GM23338 (cell line): ENCODE results near the gene RALGPS1.

Source experiments
- CREB1 ChIP-seq: fragments of 250-450 bp; sonication (Bioruptor Pico); IDR thresholded peaks from 2 replicates; pipeline ENCODE4 v1.5.0; 2020; ENCODE audit warnings: low read depth, mild to moderate bottlenecking, moderate library complexity
- EZH2 ChIP-seq: fragments of 200-600 bp; sonication (generic); IDR thresholded peaks from one replicate; pipeline ENCODE4 v1.8.0; 2017; ENCODE audit warnings: antibody characterized with exemption, mild to moderate bottlenecking, low read depth; ENCODE audit not compliant: unreplicated experiment
- EZH2phosphoT487 ChIP-seq: fragments of 200-600 bp; sonication (generic); IDR thresholded peaks from one replicate; pipeline ENCODE4 v1.8.1; 2018; ENCODE audit warnings: antibody characterized with exemption; ENCODE audit not compliant: unreplicated experiment
- JUNB ChIP-seq: IDR thresholded peaks from one replicate; pipeline ENCODE4 v1.6.1; 2016; ENCODE audit warnings: antibody characterized with exemption; ENCODE audit not compliant: unreplicated experiment
- POLR2AphosphoS5 ChIP-seq: IDR thresholded peaks from 2 replicates; pipeline ENCODE4 v1.6.1; 2016; ENCODE audit warnings: antibody characterized with exemption, low read depth
- ZNF114 ChIP-seq: fragments of 250-450 bp; sonication (Bioruptor Pico); IDR thresholded peaks from 2 replicates; pipeline ENCODE4 v1.5.0; 2020; ENCODE audit warnings: mild to moderate bottlenecking, moderate library complexity
- ZNF331 ChIP-seq: fragments of 250-450 bp; sonication (Bioruptor Pico); IDR thresholded peaks from 2 replicates; pipeline ENCODE4 v1.5.0; 2020; ENCODE audit warnings: low read depth, mild to moderate bottlenecking, moderate library complexity
- TF ChIP-seq, protein P1 (sequence below), 2 experiments: fragments of 200-600 bp in 1 of 2; sonication (generic) in 1 of 2; conservative IDR thresholded peaks; 2 replicates each; pipeline versions ENCODE4 v1.5.1 to v1.6.1; 2016 to 2017; ENCODE audit warnings: antibody characterized with exemption in 2 of 2, low read depth in 2 of 2, mild to moderate bottlenecking in 2 of 2, moderate library complexity in 1 of 2
- TF ChIP-seq, protein P2 (sequence below): IDR thresholded peaks from 2 replicates; pipeline ENCODE4 v1.6.1; 2016; ENCODE audit warnings: antibody characterized with exemption
- TF ChIP-seq, protein P3 (sequence below): fragments of 250-450 bp; sonication (Bioruptor Pico); IDR thresholded peaks from 2 replicates; pipeline ENCODE4 v1.5.0; 2020; ENCODE audit warnings: mild to moderate bottlenecking, moderate library complexity
- TF ChIP-seq, protein P4 (sequence below): IDR thresholded peaks from one replicate; pipeline ENCODE4 v1.6.1; 2018; ENCODE audit warnings: antibody characterized with exemption; ENCODE audit not compliant: unreplicated experiment

DNA sequence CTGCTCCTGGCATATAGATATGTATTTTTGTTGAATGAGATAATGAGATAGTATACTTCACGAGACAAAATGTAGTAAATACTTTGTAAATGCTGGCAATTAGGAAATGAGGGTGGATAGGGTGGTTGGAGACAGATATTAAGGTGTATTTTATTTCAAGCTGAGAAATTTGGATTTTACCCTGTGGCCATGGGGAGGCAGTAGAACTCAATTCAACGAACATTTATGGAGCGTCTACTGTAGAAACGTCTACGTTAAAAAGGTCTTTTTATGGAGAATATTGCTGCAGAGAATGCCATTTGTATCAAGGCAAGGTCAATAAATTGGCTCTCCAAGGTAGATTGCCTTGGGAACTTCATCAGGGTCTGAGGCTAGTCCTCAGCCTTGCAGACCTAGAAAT is 21.5 kb upstream of the RALGPS1 start:
- TF ChIP-seq, protein P1, sequence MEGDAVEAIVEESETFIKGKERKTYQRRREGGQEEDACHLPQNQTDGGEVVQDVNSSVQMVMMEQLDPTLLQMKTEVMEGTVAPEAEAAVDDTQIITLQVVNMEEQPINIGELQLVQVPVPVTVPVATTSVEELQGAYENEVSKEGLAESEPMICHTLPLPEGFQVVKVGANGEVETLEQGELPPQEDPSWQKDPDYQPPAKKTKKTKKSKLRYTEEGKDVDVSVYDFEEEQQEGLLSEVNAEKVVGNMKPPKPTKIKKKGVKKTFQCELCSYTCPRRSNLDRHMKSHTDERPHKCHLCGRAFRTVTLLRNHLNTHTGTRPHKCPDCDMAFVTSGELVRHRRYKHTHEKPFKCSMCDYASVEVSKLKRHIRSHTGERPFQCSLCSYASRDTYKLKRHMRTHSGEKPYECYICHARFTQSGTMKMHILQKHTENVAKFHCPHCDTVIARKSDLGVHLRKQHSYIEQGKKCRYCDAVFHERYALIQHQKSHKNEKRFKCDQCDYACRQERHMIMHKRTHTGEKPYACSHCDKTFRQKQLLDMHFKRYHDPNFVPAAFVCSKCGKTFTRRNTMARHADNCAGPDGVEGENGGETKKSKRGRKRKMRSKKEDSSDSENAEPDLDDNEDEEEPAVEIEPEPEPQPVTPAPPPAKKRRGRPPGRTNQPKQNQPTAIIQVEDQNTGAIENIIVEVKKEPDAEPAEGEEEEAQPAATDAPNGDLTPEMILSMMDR (conservative IDR thresholded peaks at IDR 0.05; ENCODE audit: low read depth in 2 of 2): peak; percentile 69 to 73
- TF ChIP-seq EZH2 (no peak), POLR2AphosphoS5 (no peak), EZH2phosphoT487 (no peak), JUNB (no peak), CREB1 (CRISPR knock-in tag) (no peak), ZNF331 (CRISPR knock-in tag) (no peak), ZNF114 (CRISPR knock-in tag) (no peak)
- TF ChIP-seq, protein P2, sequence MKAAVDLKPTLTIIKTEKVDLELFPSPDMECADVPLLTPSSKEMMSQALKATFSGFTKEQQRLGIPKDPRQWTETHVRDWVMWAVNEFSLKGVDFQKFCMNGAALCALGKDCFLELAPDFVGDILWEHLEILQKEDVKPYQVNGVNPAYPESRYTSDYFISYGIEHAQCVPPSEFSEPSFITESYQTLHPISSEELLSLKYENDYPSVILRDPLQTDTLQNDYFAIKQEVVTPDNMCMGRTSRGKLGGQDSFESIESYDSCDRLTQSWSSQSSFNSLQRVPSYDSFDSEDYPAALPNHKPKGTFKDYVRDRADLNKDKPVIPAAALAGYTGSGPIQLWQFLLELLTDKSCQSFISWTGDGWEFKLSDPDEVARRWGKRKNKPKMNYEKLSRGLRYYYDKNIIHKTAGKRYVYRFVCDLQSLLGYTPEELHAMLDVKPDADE: no peak
- TF ChIP-seq, protein P3, sequence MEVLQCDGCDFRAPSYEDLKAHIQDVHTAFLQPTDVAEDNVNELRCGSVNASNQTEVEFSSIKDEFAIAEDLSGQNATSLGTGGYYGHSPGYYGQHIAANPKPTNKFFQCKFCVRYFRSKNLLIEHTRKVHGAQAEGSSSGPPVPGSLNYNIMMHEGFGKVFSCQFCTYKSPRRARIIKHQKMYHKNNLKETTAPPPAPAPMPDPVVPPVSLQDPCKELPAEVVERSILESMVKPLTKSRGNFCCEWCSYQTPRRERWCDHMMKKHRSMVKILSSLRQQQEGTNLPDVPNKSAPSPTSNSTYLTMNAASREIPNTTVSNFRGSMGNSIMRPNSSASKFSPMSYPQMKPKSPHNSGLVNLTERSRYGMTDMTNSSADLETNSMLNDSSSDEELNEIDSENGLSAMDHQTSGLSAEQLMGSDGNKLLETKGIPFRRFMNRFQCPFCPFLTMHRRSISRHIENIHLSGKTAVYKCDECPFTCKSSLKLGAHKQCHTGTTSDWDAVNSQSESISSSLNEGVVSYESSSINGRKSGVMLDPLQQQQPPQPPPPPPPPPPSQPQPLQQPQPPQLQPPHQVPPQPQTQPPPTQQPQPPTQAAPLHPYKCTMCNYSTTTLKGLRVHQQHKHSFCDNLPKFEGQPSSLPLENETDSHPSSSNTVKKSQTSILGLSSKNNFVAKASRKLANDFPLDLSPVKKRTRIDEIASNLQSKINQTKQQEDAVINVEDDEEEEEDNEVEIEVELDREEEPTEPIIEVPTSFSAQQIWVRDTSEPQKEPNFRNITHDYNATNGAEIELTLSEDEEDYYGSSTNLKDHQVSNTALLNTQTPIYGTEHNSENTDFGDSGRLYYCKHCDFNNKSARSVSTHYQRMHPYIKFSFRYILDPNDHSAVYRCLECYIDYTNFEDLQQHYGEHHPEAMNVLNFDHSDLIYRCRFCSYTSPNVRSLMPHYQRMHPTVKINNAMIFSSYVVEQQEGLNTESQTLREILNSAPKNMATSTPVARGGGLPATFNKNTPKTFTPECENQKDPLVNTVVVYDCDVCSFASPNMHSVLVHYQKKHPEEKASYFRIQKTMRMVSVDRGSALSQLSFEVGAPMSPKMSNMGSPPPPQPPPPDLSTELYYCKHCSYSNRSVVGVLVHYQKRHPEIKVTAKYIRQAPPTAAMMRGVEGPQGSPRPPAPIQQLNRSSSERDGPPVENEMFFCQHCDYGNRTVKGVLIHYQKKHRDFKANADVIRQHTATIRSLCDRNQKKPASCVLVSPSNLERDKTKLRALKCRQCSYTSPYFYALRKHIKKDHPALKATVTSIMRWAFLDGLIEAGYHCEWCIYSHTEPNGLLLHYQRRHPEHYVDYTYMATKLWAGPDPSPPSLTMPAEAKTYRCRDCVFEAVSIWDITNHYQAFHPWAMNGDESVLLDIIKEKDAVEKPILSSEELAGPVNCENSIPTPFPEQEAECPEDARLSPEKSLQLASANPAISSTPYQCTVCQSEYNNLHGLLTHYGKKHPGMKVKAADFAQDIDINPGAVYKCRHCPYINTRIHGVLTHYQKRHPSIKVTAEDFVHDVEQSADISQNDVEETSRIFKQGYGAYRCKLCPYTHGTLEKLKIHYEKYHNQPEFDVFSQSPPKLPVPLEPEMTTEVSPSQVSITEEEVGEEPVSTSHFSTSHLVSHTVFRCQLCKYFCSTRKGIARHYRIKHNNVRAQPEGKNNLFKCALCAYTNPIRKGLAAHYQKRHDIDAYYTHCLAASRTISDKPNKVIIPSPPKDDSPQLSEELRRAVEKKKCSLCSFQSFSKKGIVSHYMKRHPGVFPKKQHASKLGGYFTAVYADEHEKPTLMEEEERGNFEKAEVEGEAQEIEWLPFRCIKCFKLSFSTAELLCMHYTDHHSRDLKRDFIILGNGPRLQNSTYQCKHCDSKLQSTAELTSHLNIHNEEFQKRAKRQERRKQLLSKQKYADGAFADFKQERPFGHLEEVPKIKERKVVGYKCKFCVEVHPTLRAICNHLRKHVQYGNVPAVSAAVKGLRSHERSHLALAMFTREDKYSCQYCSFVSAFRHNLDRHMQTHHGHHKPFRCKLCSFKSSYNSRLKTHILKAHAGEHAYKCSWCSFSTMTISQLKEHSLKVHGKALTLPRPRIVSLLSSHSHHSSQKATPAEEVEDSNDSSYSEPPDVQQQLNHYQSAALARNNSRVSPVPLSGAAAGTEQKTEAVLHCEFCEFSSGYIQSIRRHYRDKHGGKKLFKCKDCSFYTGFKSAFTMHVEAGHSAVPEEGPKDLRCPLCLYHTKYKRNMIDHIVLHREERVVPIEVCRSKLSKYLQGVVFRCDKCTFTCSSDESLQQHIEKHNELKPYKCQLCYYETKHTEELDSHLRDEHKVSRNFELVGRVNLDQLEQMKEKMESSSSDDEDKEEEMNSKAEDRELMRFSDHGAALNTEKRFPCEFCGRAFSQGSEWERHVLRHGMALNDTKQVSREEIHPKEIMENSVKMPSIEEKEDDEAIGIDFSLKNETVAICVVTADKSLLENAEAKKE (CRISPR knock-in tag): no peak
- TF ChIP-seq, protein P4, sequence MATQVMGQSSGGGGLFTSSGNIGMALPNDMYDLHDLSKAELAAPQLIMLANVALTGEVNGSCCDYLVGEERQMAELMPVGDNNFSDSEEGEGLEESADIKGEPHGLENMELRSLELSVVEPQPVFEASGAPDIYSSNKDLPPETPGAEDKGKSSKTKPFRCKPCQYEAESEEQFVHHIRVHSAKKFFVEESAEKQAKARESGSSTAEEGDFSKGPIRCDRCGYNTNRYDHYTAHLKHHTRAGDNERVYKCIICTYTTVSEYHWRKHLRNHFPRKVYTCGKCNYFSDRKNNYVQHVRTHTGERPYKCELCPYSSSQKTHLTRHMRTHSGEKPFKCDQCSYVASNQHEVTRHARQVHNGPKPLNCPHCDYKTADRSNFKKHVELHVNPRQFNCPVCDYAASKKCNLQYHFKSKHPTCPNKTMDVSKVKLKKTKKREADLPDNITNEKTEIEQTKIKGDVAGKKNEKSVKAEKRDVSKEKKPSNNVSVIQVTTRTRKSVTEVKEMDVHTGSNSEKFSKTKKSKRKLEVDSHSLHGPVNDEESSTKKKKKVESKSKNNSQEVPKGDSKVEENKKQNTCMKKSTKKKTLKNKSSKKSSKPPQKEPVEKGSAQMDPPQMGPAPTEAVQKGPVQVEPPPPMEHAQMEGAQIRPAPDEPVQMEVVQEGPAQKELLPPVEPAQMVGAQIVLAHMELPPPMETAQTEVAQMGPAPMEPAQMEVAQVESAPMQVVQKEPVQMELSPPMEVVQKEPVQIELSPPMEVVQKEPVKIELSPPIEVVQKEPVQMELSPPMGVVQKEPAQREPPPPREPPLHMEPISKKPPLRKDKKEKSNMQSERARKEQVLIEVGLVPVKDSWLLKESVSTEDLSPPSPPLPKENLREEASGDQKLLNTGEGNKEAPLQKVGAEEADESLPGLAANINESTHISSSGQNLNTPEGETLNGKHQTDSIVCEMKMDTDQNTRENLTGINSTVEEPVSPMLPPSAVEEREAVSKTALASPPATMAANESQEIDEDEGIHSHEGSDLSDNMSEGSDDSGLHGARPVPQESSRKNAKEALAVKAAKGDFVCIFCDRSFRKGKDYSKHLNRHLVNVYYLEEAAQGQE: no peak
